ENCODE data around the gene NIPBL. TPM values are rescaled to one million over a fixed set of nuclear protein-coding genes. Genes with fewer than 3 reads are reported as not detected.

NIPBL gene
- total and polyA plus RNA-seq, 2 of the 8 experiments (the other 6 are each of a cell fraction or from before 2014, with no cell fraction given) = 21.1 to 53.5 TPM

DNA sequence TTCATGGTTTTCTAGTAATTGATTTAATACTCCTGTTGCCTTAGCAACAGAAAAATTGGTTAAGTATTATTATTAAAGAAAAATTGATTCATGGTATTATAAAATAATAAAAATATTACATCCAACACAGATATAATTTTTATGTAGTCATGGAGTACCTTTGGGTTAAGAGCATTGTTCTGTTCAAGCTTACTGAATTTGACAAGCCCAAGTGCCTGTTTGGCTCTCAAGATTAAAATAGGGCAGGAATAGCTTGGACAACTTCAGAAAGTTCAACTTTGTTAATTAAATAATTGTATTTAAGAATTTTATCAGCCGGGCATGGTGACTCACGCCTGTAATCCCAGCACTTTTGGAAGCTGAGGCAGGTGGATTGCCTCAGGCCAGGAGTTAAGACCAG lies 82.0 kb downstream of the NIPBL start (continued):
- TF ChIP-seq, protein P1, sequence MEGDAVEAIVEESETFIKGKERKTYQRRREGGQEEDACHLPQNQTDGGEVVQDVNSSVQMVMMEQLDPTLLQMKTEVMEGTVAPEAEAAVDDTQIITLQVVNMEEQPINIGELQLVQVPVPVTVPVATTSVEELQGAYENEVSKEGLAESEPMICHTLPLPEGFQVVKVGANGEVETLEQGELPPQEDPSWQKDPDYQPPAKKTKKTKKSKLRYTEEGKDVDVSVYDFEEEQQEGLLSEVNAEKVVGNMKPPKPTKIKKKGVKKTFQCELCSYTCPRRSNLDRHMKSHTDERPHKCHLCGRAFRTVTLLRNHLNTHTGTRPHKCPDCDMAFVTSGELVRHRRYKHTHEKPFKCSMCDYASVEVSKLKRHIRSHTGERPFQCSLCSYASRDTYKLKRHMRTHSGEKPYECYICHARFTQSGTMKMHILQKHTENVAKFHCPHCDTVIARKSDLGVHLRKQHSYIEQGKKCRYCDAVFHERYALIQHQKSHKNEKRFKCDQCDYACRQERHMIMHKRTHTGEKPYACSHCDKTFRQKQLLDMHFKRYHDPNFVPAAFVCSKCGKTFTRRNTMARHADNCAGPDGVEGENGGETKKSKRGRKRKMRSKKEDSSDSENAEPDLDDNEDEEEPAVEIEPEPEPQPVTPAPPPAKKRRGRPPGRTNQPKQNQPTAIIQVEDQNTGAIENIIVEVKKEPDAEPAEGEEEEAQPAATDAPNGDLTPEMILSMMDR (IDR thresholded peaks at IDR 0.05; ENCODE audit: control extremely low read depth in 1 of 3, insufficient read depth in 1 of 3, low read depth in 1 of 3, low read length in 3 of 3) = no peak
- no peak for TF ChIP-seq TCF12 (IDR thresholded peaks at IDR 0.05; ENCODE audit: low read depth, low read length)
- TF ChIP-seq, protein P2, sequence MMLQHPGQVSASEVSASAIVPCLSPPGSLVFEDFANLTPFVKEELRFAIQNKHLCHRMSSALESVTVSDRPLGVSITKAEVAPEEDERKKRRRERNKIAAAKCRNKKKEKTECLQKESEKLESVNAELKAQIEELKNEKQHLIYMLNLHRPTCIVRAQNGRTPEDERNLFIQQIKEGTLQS (IDR thresholded peaks at IDR 0.05; ENCODE audit: insufficient read depth, low read depth, low read length) = no peak
- no peak for TF ChIP-seq TEAD4 (IDR thresholded peaks at IDR 0.05; ENCODE audit: low read depth, low read length)
- TF ChIP-seq SP4 (IDR thresholded peaks at IDR 0.05; ENCODE audit: low read length) = no peak

Data from H1 (cell line).